ENCODE measurements around the gene HSPA12A.

GRCh38 chr10:116686632-116687031 lies 55.7 kb downstream of the HSPA12A start:
- no peak for TF ChIP-seq EP300 (IDR thresholded peaks at IDR 0.05)
- TF ChIP-seq POLR2A (IDR thresholded peaks at IDR 0.05; ENCODE audit: low read depth): no peak

Data from esophagus muscularis mucosa (tissue), 2 donors.